Sigmoid colon (tissue), 7 donors: Measurements from ENCODE around the gene PPIL6. TPM values are rescaled to one million over a fixed set of nuclear protein-coding genes. Genes with fewer than 3 reads are reported as not detected.
A peak's percentile ranks its signal among the peaks of the same experiment; 100 is the strongest.

ENCODE experiments used
- DNase-seq: peaks from one replicate; pipeline ENCODE4 v3.0.0-alpha.2; 2019
- H3K27ac ChIP-seq, 4 donors: fragments of 200-600 bp; sonication (generic); one replicate each; pipeline ENCODE4 v1.5.1; 2016 to 2019; ENCODE audit warnings: mild to moderate bottlenecking in 1 of 4
- H3K27me3 ChIP-seq, 3 donors: fragments of 200-600 bp; sonication (generic); one replicate each; pipeline ENCODE4 v1.5.1; 2019; ENCODE audit warnings: mild to moderate bottlenecking in 1 of 3
- H3K36me3 ChIP-seq, 4 donors: fragments of 200-600 bp; sonication (generic); one replicate each; pipeline ENCODE4 v1.5.1; 2016 to 2019
- H3K4me1 ChIP-seq, 4 donors: fragments of 200-600 bp; sonication (generic); one replicate each; pipeline ENCODE4 v1.5.1; 2017 to 2019
- H3K4me3 ChIP-seq, 4 donors: fragments of 200-600 bp; sonication (generic); one replicate each; pipeline ENCODE4 v1.5.1; 2017 to 2019; ENCODE audit warnings: mild to moderate bottlenecking in 2 of 4, moderate library complexity in 1 of 4
- H3K9me3 ChIP-seq, 4 donors: fragments of 200-600 bp in 3 of 4; sonication (generic) in 3 of 4; one replicate each; pipeline versions ENCODE4 v1.5.1 to v1.6.1; 2013 to 2019
- CTCF ChIP-seq, 4 experiments: fragments of 450-650 bp in 3 of 4; fragments of 200-600 bp in 1 of 4; IDR thresholded peaks; one replicate each; pipeline ENCODE4 v1.5.1; 2016 to 2019; ENCODE audit warnings: antibody characterized with exemption in 4 of 4, mild to moderate bottlenecking in 3 of 4, moderate library complexity in 2 of 4
- EP300 ChIP-seq, 4 donors: sonication (generic); formaldehyde crosslinking; IDR thresholded peaks; one replicate each; pipeline ENCODE4 v1.6.1; 2017; ENCODE audit warnings: antibody characterized with exemption in 4 of 4
- POLR2A ChIP-seq, 2 donors: fragments of 450-650 bp; IDR thresholded peaks; one replicate each; pipeline ENCODE4 v1.6.1; 2016; ENCODE audit warnings: antibody characterized with exemption in 2 of 2, mild to moderate bottlenecking in 2 of 2, moderate library complexity in 2 of 2
- POLR2AphosphoS5 ChIP-seq, 4 donors: sonication (generic); formaldehyde crosslinking; IDR thresholded peaks; one replicate each; pipeline ENCODE4 v1.6.1; 2017; ENCODE audit warnings: antibody characterized with exemption in 4 of 4
- WGBS, 2 donors: extraction: QIAGEN DNeasy Blood & Tissue Kit; methylation state at CpG; one replicate each; pipeline ENCODE4 v1.1.7; 2013; 5-methylcytosine and 5-hydroxymethylcytosine counted together
- intact Hi-C: fragments of 100-400 bp; cut with DNase I; formaldehyde crosslinking; loops from one replicate; pipeline ENCODE4 v1.15.1; 2023
- polyA plus RNA-seq, 3 donors: library from polyadenylated mRNA; stranded (reverse); fragments of 200-250 nt; gene quantifications; one replicate each; pipeline ENCODE4 v1.2.3, GENCODE V29; 2013
- total RNA-seq, 4 donors: library from RNA; depleted of rRNA; stranded (reverse); fragments of >200 nt; gene quantifications; one replicate each; pipeline ENCODE4 v1.1.0, GENCODE V29; 2016
- donor health status: healthy with polysubstance abuse.
- donor health status: Bipolar disorder and iron deficiency.
- donor health status: healthy.

PPIL6 gene
- total and polyA plus RNA-seq, 7 donors: 0.44 to 10.2 (median 1.4) TPM

- Histone ChIP-seq H3K4me1 (peaks cover 3 to 55% (median 46%) of the 10 kb centered on the region in 4 donors), H3K27ac (no peak overlapping the region), H3K36me3 (peaks cover 0 to 45% (median 6%) of the 10 kb centered on the region in 4 donors), H3K27me3 (no peaks in the 10 kb centered on the region), H3K4me3 (peak overlapping the region in 1 of 4 donors; percentile 4), H3K9me3 (no peaks in the 10 kb centered on the region)
- no peak for DNase-seq
- intact Hi-C loops: no loop called here
- 58 to 69% methylated on average over 5 of the region's 5 CpGs for whole genome bisulfite sequencing, 2 donors
- no peak for TF ChIP-seq POLR2A (IDR thresholded peaks at IDR 0.05)
- no peak for TF ChIP-seq CTCF (IDR thresholded peaks at IDR 0.05)
- no peak for TF ChIP-seq EP300 (IDR thresholded peaks at IDR 0.05)
- no peak for TF ChIP-seq POLR2AphosphoS5 (IDR thresholded peaks at IDR 0.05)
Measured at GRCh38 chr6:109478841-109479624, 38.6 kb upstream of the PPIL6 start.

GRCh38 chr6:109478222-109478805, 37.9 kb upstream of the PPIL6 start:
- Histone ChIP-seq H3K4me3 (no peak overlapping the region), H3K36me3 (peaks cover 0 to 53% (median 13%) of the 10 kb centered on the region in 4 donors), H3K4me1 (peaks cover 3 to 55% (median 46%) of the 10 kb centered on the region in 4 donors), H3K27me3 (no peaks in the 10 kb centered on the region), H3K9me3 (no peaks in the 10 kb centered on the region), H3K27ac (no peak overlapping the region)
- 89 to 92% methylated on average over 9 of the region's 9 CpGs for WGBS, 2 donors
- intact Hi-C loops: no loop called here
- TF ChIP-seq POLR2AphosphoS5 (IDR thresholded peaks at IDR 0.05) (no peak), POLR2A (IDR thresholded peaks at IDR 0.05) (no peak), CTCF (IDR thresholded peaks at IDR 0.05) (no peak), EP300 (IDR thresholded peaks at IDR 0.05) (no peak)
- no peak for DNase-seq

GRCh38 chr6:109477725-109478124, 37.3 kb upstream of the PPIL6 start:
- peaks cover 0 to 58% (median 19%) of the 10 kb centered on the region in 4 donors for H3K36me3 ChIP-seq
- WGBS, 2 donors: 73 to 76% methylated on average over 2 of the region's 2 CpGs
- no peak overlapping the region for H3K4me3 ChIP-seq
- DNase-seq: no peak
- intact Hi-C loops: no loop called here
- no peaks in the 10 kb centered on the region for H3K9me3 ChIP-seq
- TF ChIP-seq POLR2AphosphoS5 (IDR thresholded peaks at IDR 0.05) (no peak), CTCF (IDR thresholded peaks at IDR 0.05) (no peak), EP300 (IDR thresholded peaks at IDR 0.05) (no peak), POLR2A (IDR thresholded peaks at IDR 0.05) (no peak)
- no peak overlapping the region for H3K27ac ChIP-seq
- H3K27me3 ChIP-seq: no peaks in the 10 kb centered on the region
- H3K4me1 ChIP-seq: peaks cover 3 to 55% (median 46%) of the 10 kb centered on the region in 4 donors

- DNase-seq: no peak
- Histone ChIP-seq H3K4me3 (no peak overlapping the region), H3K27me3 (no peaks in the 10 kb centered on the region), H3K9me3 (no peaks in the 10 kb centered on the region), H3K36me3 (peaks cover 0 to 64% (median 21%) of the 10 kb centered on the region in 4 donors), H3K4me1 (peaks cover 3 to 51% (median 43%) of the 10 kb centered on the region in 4 donors), H3K27ac (no peak overlapping the region)
- intact Hi-C loops: no loop called here
- WGBS, 2 donors: 96% methylated on average over 2 of the region's 2 CpGs
- TF ChIP-seq CTCF (IDR thresholded peaks at IDR 0.05) (no peak), EP300 (IDR thresholded peaks at IDR 0.05) (no peak), POLR2A (IDR thresholded peaks at IDR 0.05) (no peak), POLR2AphosphoS5 (IDR thresholded peaks at IDR 0.05) (no peak)
Measured at GRCh38 chr6:109477184-109477583, 36.8 kb upstream of the PPIL6 start.
